ENCODE measurements around the gene CFAP221. TPM values are rescaled to one million over a fixed set of nuclear protein-coding genes. Genes with fewer than 3 reads are reported as not detected.

CFAP221 gene
- total RNA-seq, result 10 to 100 TPM in 1 of 8 experiments, 1 to 10 TPM in 5, under 1 TPM in 1, not detected in 1; 0.52 to 18.7 (median 6.0) TPM

GRCh38 chr2:119544075-119544938 is at the start of gene CFAP221:
CFAP221 (plus strand) TSS chr2:119544449; CDS start chr2:119546132, 1,683 bp downstream.
- peak; percentile 96 to 98 (median 97) for ATAC-seq (replicated peaks in 6 of 8)
- in situ Hi-C loops (cut with MboI; ENCODE audit: low pct_unique_long_range_greater_than_20kb in 2 of 9, low sequenced_read_pairs in 9 of 9, unreplicated experiment in 9 of 9), result no loop called here
- Histone ChIP-seq H3K4me1 (replicated peaks in 1 of 2) (peaks cover 17% of the 10 kb centered on the region in 2 donors), H3K4me3 (peak within 1 kb of the TSS; percentile 51 to 75 (median 64)), H3K27ac (peak within 1 kb of the TSS; percentile 43 to 98)
- WGBS, 10 experiments, result 0 to 20% (median 0%) methylated on average over 1 to 21 of the region's 89 CpGs; no CpG with 5 or more reads in 2 of the 10 experiments

- in situ Hi-C loops (cut with MboI; ENCODE audit: low pct_unique_long_range_greater_than_20kb in 2 of 9, low sequenced_read_pairs in 9 of 9, unreplicated experiment in 9 of 9), result no loop called here
- Histone ChIP-seq H3K27ac (no peak overlapping the region), H3K4me1 (replicated peaks in 1 of 2) (no peaks in the 10 kb centered on the region), H3K4me3 (no peak overlapping the region)
- no peak for ATAC-seq (replicated peaks in 6 of 8)
- 0 to 93% (median 75%) methylated on average over 1 to 2 of the region's 2 CpGs; no CpG with 5 or more reads in 4 of the 10 experiments for WGBS, 10 experiments
Measured at GRCh38 chr2:119495948-119496347, 48.3 kb upstream of the CFAP221 start.

- Histone ChIP-seq H3K4me3 (no peak overlapping the region), H3K4me1 (replicated peaks in 1 of 2) (no peaks in the 10 kb centered on the region), H3K27ac (no peak overlapping the region)
- WGBS, 10 experiments, result 30 to 100% (median 75%) methylated on average over 1 to 2 of the region's 4 CpGs; no CpG with 5 or more reads in 7 of the 10 experiments
- in situ Hi-C loops (cut with MboI; ENCODE audit: low pct_unique_long_range_greater_than_20kb in 2 of 9, low sequenced_read_pairs in 9 of 9, unreplicated experiment in 9 of 9), result no loop called here
- ATAC-seq (replicated peaks in 6 of 8), result no peak
Measured at GRCh38 chr2:119496682-119497081, 47.6 kb upstream of the CFAP221 start.

GRCh38 chr2:119508756-119509155 is 35.5 kb upstream of the CFAP221 start:
- H3K27ac ChIP-seq, result no peak overlapping the region
- H3K4me1 ChIP-seq (replicated peaks in 1 of 2), result no peaks in the 10 kb centered on the region
- no peak for ATAC-seq (replicated peaks in 6 of 8)
- 45 to 100% (median 85%) methylated on average over 1 to 6 of the region's 6 CpGs for WGBS, 10 experiments
- in situ Hi-C loops (cut with MboI; ENCODE audit: low pct_unique_long_range_greater_than_20kb in 2 of 9, low sequenced_read_pairs in 9 of 9, unreplicated experiment in 9 of 9), result loop anchor here in 1 of 9 experiments (25.0 kb wide), 1 partner anchor 129 kb away; no protein-coding TSS in a partner anchor
- no peak overlapping the region for H3K4me3 ChIP-seq

- in situ Hi-C loops (cut with MboI; ENCODE audit: low pct_unique_long_range_greater_than_20kb in 2 of 9, low sequenced_read_pairs in 9 of 9, unreplicated experiment in 9 of 9), result loop anchor here in 1 of 9 experiments (25.0 kb wide), 1 partner anchor 125 kb away; no protein-coding TSS in a partner anchor
- 20 to 94% (median 60%) methylated on average over 1 to 3 of the region's 3 CpGs; no CpG with 5 or more reads in 3 of the 10 experiments for WGBS, 10 experiments
Measured at GRCh38 chr2:119511989-119512388, 32.3 kb upstream of the CFAP221 start.

GRCh38 chr2:119512946-119513345 is 31.3 kb upstream of the CFAP221 start:
- 0 to 100% (median 85%) methylated on average over 1 of the region's 1 CpG; no CpG with 5 or more reads in 2 of the 10 experiments for WGBS, 10 experiments
- Histone ChIP-seq H3K4me1 (replicated peaks in 1 of 2) (no peaks in the 10 kb centered on the region), H3K4me3 (no peak overlapping the region), H3K27ac (no peak overlapping the region)
- ATAC-seq (replicated peaks in 6 of 8), result no peak
- in situ Hi-C loops (cut with MboI; ENCODE audit: low pct_unique_long_range_greater_than_20kb in 2 of 9, low sequenced_read_pairs in 9 of 9, unreplicated experiment in 9 of 9), result loop anchor here in 1 of 9 experiments (25.0 kb wide), 1 partner anchor 124 kb away; no protein-coding TSS in a partner anchor

More at GRCh38 chr2:119511989-119512388, 32.3 kb upstream of the CFAP221 start:
- ATAC-seq (replicated peaks in 6 of 8), result no peak
- Histone ChIP-seq H3K4me1 (replicated peaks in 1 of 2) (no peaks in the 10 kb centered on the region), H3K27ac (no peak overlapping the region), H3K4me3 (no peak overlapping the region)

GRCh38 chr2:119513832-119514231 is 30.4 kb upstream of the CFAP221 start:
- ATAC-seq (replicated peaks in 6 of 8), result peak in 2 of 8 experiments; percentile 46 to 52
- no peak overlapping the region for H3K27ac ChIP-seq
- H3K4me3 ChIP-seq, result no peak overlapping the region
- no peaks in the 10 kb centered on the region for H3K4me1 ChIP-seq (replicated peaks in 1 of 2)
- WGBS, 10 experiments, result 0 to 80% (median 10%) methylated on average over 1 of the region's 1 CpG; no CpG with 5 or more reads in 4 of the 10 experiments
- in situ Hi-C loops (cut with MboI; ENCODE audit: low pct_unique_long_range_greater_than_20kb in 2 of 9, low sequenced_read_pairs in 9 of 9, unreplicated experiment in 9 of 9), result loop anchor here in 1 of 9 experiments (25.0 kb wide), 1 partner anchor 123 kb away; no protein-coding TSS in a partner anchor

GRCh38 chr2:119516121-119516520 is 28.1 kb upstream of the CFAP221 start:
- Histone ChIP-seq H3K4me3 (no peak overlapping the region), H3K4me1 (replicated peaks in 1 of 2) (no peaks in the 10 kb centered on the region), H3K27ac (no peak overlapping the region)
- WGBS, 10 experiments, result 0 to 100% (median 76%) methylated on average over 1 to 2 of the region's 2 CpGs; no CpG with 5 or more reads in 4 of the 10 experiments
- in situ Hi-C loops (cut with MboI; ENCODE audit: low pct_unique_long_range_greater_than_20kb in 2 of 9, low sequenced_read_pairs in 9 of 9, unreplicated experiment in 9 of 9), result loop anchor here in 1 of 9 experiments (25.0 kb wide), 1 partner anchor 121 kb away; no protein-coding TSS in a partner anchor
- no peak for ATAC-seq (replicated peaks in 6 of 8)

GRCh38 chr2:119517433-119517832 is 26.8 kb upstream of the CFAP221 start:
- WGBS, 10 experiments, result 6 to 64% (median 31%) methylated on average over 1 to 5 of the region's 7 CpGs; no CpG with 5 or more reads in 2 of the 10 experiments
- ATAC-seq (replicated peaks in 6 of 8), result peak in 4 of 8 experiments; percentile 39 to 94 (median 90)

GRCh38 chr2:119518401-119519056 is 25.7 kb upstream of the CFAP221 start:
- no peak overlapping the region for H3K4me3 ChIP-seq
- H3K4me1 ChIP-seq (replicated peaks in 1 of 2), result no peaks in the 10 kb centered on the region
- 41 to 96% (median 72%) methylated on average over 1 to 5 of the region's 10 CpGs; no CpG with 5 or more reads in 3 of the 10 experiments for WGBS, 10 experiments
- no peak overlapping the region for H3K27ac ChIP-seq
- in situ Hi-C loops (cut with MboI; ENCODE audit: low pct_unique_long_range_greater_than_20kb in 2 of 9, low sequenced_read_pairs in 9 of 9, unreplicated experiment in 9 of 9), result loop anchor here in 1 of 9 experiments (25.0 kb wide), 1 partner anchor 119 kb away; no protein-coding TSS in a partner anchor
- no peak for ATAC-seq (replicated peaks in 6 of 8)

More at GRCh38 chr2:119517433-119517832, 26.8 kb upstream of the CFAP221 start:
- no peaks in the 10 kb centered on the region for H3K4me1 ChIP-seq (replicated peaks in 1 of 2)
- no peak overlapping the region for H3K27ac ChIP-seq
- in situ Hi-C loops (cut with MboI; ENCODE audit: low pct_unique_long_range_greater_than_20kb in 2 of 9, low sequenced_read_pairs in 9 of 9, unreplicated experiment in 9 of 9), result loop anchor here in 1 of 9 experiments (25.0 kb wide), 1 partner anchor 120 kb away; no protein-coding TSS in a partner anchor
- no peak overlapping the region for H3K4me3 ChIP-seq

- H3K27ac ChIP-seq, result no peak overlapping the region
- no peak for ATAC-seq (replicated peaks in 6 of 8)
- 10 to 100% (median 81%) methylated on average over 1 to 8 of the region's 10 CpGs; no CpG with 5 or more reads in 2 of the 10 experiments for WGBS, 10 experiments
- H3K4me1 ChIP-seq (replicated peaks in 1 of 2), result no peaks in the 10 kb centered on the region
- no peak overlapping the region for H3K4me3 ChIP-seq
- in situ Hi-C loops (cut with MboI; ENCODE audit: low pct_unique_long_range_greater_than_20kb in 2 of 9, low sequenced_read_pairs in 9 of 9, unreplicated experiment in 9 of 9), result loop anchor here in 1 of 9 experiments (25.0 kb wide), 1 partner anchor 118 kb away; no protein-coding TSS in a partner anchor
Measured at GRCh38 chr2:119519057-119519408, 25.2 kb upstream of the CFAP221 start.

- in situ Hi-C loops (cut with MboI; ENCODE audit: low pct_unique_long_range_greater_than_20kb in 2 of 9, low sequenced_read_pairs in 9 of 9, unreplicated experiment in 9 of 9), result loop anchor here in 1 of 9 experiments (25.0 kb wide), 1 partner anchor 116 kb away; no protein-coding TSS in a partner anchor
- Histone ChIP-seq H3K27ac (no peak overlapping the region), H3K4me1 (replicated peaks in 1 of 2) (no peaks in the 10 kb centered on the region), H3K4me3 (no peak overlapping the region)
- ATAC-seq (replicated peaks in 6 of 8), result no peak
- WGBS, 10 experiments, result 0 to 100% (median 52%) methylated on average over 2 to 3 of the region's 3 CpGs; no CpG with 5 or more reads in 4 of the 10 experiments
Measured at GRCh38 chr2:119520696-119521432, 23.4 kb upstream of the CFAP221 start.
